ENCODE measurements around the gene CERCAM.

The CERCAM gene

GRCh38 chr9:128416014-128416413 lies 4.6 kb upstream of the CERCAM start:
- Histone ChIP-seq H3K9me3 (ENCODE audit: control insufficient read depth, insufficient read depth, low read depth, low read length) (no peaks in the 10 kb centered on the region), H3K4me3 (ENCODE audit: low read depth, low read length) (no peak overlapping the region), H3K4me1 (ENCODE audit: control insufficient read depth, insufficient read depth, low read length) (peaks cover 5% of the 10 kb centered on the region), H3K27ac (ENCODE audit: extremely low read depth, low read depth, low read length) (no peak overlapping the region), H3K36me3 (ENCODE audit: control insufficient read depth in 2 of 2, insufficient read depth in 1 of 2, low read length in 2 of 2) (no peaks in the 10 kb centered on the region)
- POLR2A ChIA-PET, result interaction anchor here (0.6 kb wide), 1 partner anchor 281 kb away, joined by 3 read pairs; no protein-coding TSS in a partner anchor
- CTCF ChIA-PET, result interaction anchor here (0.6 to 1.0 kb wide), 2 partner anchors 115 to 449 kb away, joined by 4 read pairs; no protein-coding TSS in a partner anchor
- TF ChIP-seq GLIS1 (tag by site-specific recombination; IDR thresholded peaks at IDR 0.05) (no peak), ZNF433 (tag by site-specific recombination; IDR thresholded peaks at IDR 0.05; ENCODE audit: low read depth) (no peak), ZNF449 (tag by site-specific recombination; IDR thresholded peaks at IDR 0.05) (no peak), ZNF830 (tag by site-specific recombination; IDR thresholded peaks at IDR 0.05; ENCODE audit: low read depth) (no peak), ZNF335 (tag by site-specific recombination; conservative IDR thresholded peaks at IDR 0.05) (no peak), YY1 (tag by site-specific recombination; IDR thresholded peaks at IDR 0.05) (no peak), TRIM28 (IDR thresholded peaks at IDR 0.05; ENCODE audit: borderline replicate concordance, low read length) (no peak), HOXA7 (CRISPR knock-in tag; IDR thresholded peaks at IDR 0.05; ENCODE audit: borderline replicate concordance) (no peak), INSM2 (tag by site-specific recombination; IDR thresholded peaks at IDR 0.05) (no peak), SCRT1 (tag by site-specific recombination; IDR thresholded peaks at IDR 0.05; ENCODE audit: borderline replicate concordance) (no peak), ZNF169 (tag by site-specific recombination; IDR thresholded peaks at IDR 0.05) (no peak), PRDM4 (tag by site-specific recombination; IDR thresholded peaks at IDR 0.05) (no peak), ZNF544 (tag by site-specific recombination; IDR thresholded peaks at IDR 0.05) (no peak), ZNF596 (tag by site-specific recombination; IDR thresholded peaks at IDR 0.05) (no peak), ZNF580 (tag by site-specific recombination; IDR thresholded peaks at IDR 0.05) (no peak), PRDM2 (tag by site-specific recombination; IDR thresholded peaks at IDR 0.05; ENCODE audit: borderline replicate concordance) (no peak)

Measured in HEK293 (cell line).